ENCODE data around the gene FOXP1.

FOXP1 gene

GRCh38 chr3:71062037-71062932, 521.2 kb downstream of the FOXP1 start:
- H3K27ac Mint-ChIP-seq = no peak overlapping the region
- peaks cover 41% of the 10 kb centered on the region for H3K4me1 Mint-ChIP-seq
- ATAC-seq = no peak
- no peak overlapping the region for H3K4me3 Mint-ChIP-seq
- H3K36me3 Mint-ChIP-seq = peaks cover 25% of the 10 kb centered on the region
- H3K9me3 Mint-ChIP-seq = no peaks in the 10 kb centered on the region
- DNase-seq (ENCODE audit: low spot score in 2 of 2) = no peak

DNA sequence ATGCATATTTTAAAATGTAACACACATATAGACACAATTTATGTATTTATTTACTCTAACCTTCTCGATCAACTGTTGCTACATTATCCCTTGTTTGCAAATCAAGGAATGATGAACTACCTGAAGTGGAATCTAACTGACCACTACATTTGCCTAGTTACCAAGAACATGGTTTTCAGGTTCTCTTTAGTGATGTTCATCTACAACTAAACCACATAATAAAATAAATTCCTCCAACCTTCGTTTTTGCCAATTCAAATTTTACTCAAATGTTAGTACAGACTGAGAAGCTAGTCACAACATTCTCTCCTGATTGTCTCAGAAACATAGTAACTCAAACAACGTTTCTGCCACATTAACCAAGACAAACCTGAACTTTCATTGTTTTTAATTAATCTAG, 521.9 kb downstream of the FOXP1 start:
- Mint-ChIP-seq H3K9me3 (no peaks in the 10 kb centered on the region), H3K27ac (no peak overlapping the region), H3K4me1 (peaks cover 42% of the 10 kb centered on the region), H3K4me3 (no peak overlapping the region), H3K36me3 (peaks cover 24% of the 10 kb centered on the region)
- ATAC-seq (no peak), DNase-seq (ENCODE audit: low spot score in 2 of 2) (no peak)

DNA sequence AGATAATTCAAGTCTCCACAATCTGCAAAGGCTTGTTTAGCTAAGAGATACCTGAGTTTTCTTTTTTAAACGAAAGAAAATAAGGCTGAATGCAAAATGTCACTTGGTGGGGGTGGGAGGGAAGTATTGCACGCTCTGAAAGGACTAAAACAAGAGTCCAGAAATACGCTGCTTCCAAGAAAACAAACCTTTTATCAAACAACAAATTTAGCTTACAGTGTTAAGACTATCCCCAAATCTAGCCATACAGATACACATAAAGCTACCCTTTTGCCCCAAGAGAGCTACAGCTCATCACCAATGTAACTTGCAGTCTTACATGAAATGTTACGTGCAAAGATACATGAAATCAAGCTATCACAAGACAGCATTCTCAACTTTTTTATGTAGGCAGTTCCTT, 522.5 kb downstream of the FOXP1 start:
- DNase-seq (ENCODE audit: low spot score in 2 of 2) (no peak), ATAC-seq (no peak)

DNA sequence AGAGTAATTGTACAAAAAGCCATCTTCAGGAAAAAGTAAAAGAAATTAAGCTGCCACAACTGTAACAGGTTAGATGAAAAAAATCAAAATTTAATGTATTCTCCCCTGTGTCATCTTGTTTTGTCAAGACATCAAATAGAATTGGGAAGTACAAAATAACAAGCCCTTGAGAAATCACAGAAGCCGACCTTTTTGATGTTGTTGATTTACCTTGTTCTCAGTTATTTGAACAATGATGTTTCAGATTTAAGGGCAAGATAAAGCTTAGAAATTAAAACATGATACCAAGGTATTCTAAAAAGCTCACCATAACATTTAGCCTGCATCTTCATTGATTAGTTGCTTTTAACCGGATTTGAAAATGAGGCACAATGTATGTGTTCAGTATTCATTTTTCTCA, 523.0 kb downstream of the FOXP1 start:
- DNase-seq (ENCODE audit: low spot score in 2 of 2) (no peak), ATAC-seq (no peak)
- peaks cover 24% of the 10 kb centered on the region for H3K36me3 Mint-ChIP-seq
- H3K9me3 Mint-ChIP-seq = no peaks in the 10 kb centered on the region
- no peak overlapping the region for H3K27ac Mint-ChIP-seq
- no peak overlapping the region for H3K4me3 Mint-ChIP-seq
- peaks cover 43% of the 10 kb centered on the region for H3K4me1 Mint-ChIP-seq

More for the DNA sequence above, 522.5 kb downstream of the FOXP1 start:
- H3K27ac Mint-ChIP-seq = no peak overlapping the region
- H3K36me3 Mint-ChIP-seq = peaks cover 19% of the 10 kb centered on the region
- H3K9me3 Mint-ChIP-seq = no peaks in the 10 kb centered on the region
- H3K4me1 Mint-ChIP-seq = peaks cover 38% of the 10 kb centered on the region
- H3K4me3 Mint-ChIP-seq = no peak overlapping the region

GRCh38 chr3:71057526-71057894, 526.0 kb downstream of the FOXP1 start:
- DNase-seq (ENCODE audit: low spot score in 2 of 2) (no peak), ATAC-seq (peak; percentile 17)
- Mint-ChIP-seq H3K36me3 (peaks cover 54% of the 10 kb centered on the region), H3K27ac (peak overlapping the region; percentile 93), H3K4me3 (peak overlapping the region; percentile 61), H3K9me3 (no peaks in the 10 kb centered on the region), H3K4me1 (peaks cover 72% of the 10 kb centered on the region)

DNA sequence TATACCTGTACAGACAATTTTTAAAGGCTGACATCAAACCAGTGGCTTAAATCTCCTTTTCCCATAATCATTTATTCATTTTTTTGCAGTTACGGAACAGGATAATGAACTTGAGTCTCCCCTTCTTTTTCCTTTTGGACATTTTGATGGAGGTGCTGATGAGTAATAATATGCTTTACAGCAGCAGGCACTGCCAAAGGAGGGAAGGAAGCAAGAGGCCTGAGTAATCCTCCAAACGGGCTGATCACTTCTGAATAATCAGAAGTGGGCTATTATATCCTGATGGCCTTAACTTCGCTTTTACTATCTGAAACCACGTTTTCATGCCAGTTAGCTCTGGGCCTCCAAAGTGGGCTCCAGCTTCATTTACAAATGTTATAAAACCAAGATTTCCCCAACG, 527.2 kb downstream of the FOXP1 start:
- Mint-ChIP-seq H3K4me1 (peaks cover 75% of the 10 kb centered on the region), H3K27ac (peak overlapping the region; percentile 93), H3K36me3 (peaks cover 58% of the 10 kb centered on the region), H3K4me3 (peak overlapping the region; percentile 61), H3K9me3 (no peaks in the 10 kb centered on the region)
- DNase-seq (ENCODE audit: low spot score in 2 of 2) (no peak), ATAC-seq (no peak)

DNA sequence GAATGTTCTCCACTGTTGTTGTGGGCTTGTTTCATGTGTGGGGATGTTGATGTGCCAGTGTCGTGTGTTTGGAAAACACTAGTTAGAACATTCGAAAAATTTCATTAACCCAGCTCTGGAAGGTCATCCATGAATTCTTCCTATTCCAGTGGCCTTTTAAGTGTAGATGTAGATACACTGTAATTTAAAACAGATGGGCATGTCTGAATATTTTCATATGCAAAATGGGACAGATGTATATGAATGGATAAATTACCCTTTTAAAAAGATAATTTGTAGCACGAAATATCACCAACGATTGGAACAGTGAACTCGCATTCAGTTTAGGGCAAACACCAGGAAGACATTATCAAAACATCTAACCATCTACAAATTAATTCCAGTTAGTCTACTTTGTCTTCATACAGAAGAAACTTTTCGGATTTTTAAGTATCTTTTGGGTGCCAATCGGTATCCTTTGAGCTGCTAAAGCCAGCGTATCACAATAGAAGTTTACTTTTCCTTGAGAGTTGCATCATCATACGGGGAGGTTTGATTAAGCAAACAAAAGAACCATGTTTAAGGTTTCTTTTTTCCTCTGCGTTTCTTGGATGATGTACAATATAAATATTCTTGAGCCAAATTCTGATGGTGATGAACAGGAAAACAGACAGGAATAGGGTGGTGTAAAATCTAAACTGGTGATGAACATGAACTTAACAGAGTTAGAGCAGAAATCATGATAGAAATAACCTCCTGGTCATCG, 528.1 kb downstream of the FOXP1 start:
- H3K27ac Mint-ChIP-seq = no peak overlapping the region
- ATAC-seq (no peak), DNase-seq (ENCODE audit: low spot score in 2 of 2) (no peak)
- H3K36me3 Mint-ChIP-seq = peaks cover 67% of the 10 kb centered on the region
- no peak overlapping the region for H3K4me3 Mint-ChIP-seq
- H3K4me1 Mint-ChIP-seq = peaks cover 77% of the 10 kb centered on the region
- no peaks in the 10 kb centered on the region for H3K9me3 Mint-ChIP-seq

DNA sequence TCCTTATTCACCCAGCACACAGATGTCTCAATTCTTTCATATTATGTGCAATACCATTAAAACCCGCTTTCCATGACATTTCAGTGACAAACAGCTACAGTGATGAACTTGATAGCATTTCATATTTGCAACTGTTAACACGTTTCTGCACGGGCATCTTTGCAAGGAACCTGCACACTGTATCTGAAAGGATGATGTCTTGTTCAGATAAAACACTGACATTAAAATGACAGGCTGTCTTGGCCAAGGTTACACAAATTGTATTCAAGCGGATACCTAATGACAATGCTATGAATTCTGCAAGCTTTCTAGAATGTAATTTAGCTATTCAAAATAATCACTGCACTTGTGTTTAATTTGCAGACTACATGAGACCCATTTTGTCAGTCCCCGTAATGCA, 529.2 kb downstream of the FOXP1 start:
- Mint-ChIP-seq H3K36me3 (peaks cover 78% of the 10 kb centered on the region), H3K4me1 (peaks cover 83% of the 10 kb centered on the region), H3K27ac (no peak overlapping the region), H3K4me3 (no peak overlapping the region), H3K9me3 (no peaks in the 10 kb centered on the region)
- ATAC-seq (no peak), DNase-seq (ENCODE audit: low spot score in 2 of 2) (no peak)

DNA sequence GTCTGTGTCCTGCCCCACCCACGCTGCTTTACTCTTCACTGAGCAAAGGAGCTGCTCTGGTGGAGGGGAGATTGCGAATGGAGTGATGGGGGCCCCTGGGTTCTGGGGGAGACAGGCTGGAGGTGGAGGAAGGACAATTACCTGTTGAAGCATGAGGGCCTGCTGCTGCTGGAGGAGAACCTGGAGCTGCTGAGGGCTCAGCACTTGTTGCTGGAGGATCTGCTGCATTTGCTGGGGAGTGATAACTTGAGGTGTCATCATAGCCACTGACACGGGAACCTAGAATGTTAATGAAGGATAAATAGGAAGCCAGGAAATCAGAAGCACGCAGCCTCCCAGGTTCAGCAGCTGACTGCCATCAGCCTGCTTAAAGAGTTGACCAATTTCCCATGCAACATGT, 530.0 kb downstream of the FOXP1 start:
- H3K27ac Mint-ChIP-seq = no peak overlapping the region
- peaks cover 87% of the 10 kb centered on the region for H3K36me3 Mint-ChIP-seq
- DNase-seq (ENCODE audit: low spot score in 2 of 2) (no peak), ATAC-seq (no peak)
- H3K4me3 Mint-ChIP-seq = no peak overlapping the region
- peaks cover 87% of the 10 kb centered on the region for H3K4me1 Mint-ChIP-seq
- no peaks in the 10 kb centered on the region for H3K9me3 Mint-ChIP-seq

GRCh38 chr3:71052716-71053115, 530.8 kb downstream of the FOXP1 start:
- no peak for ATAC-seq
- peaks cover 87% of the 10 kb centered on the region for H3K4me1 Mint-ChIP-seq
- peak overlapping the region; percentile 54 for H3K27ac Mint-ChIP-seq
- no peak for DNase-seq (ENCODE audit: low spot score in 2 of 2)
- H3K9me3 Mint-ChIP-seq = no peaks in the 10 kb centered on the region
- no peak overlapping the region for H3K4me3 Mint-ChIP-seq
- H3K36me3 Mint-ChIP-seq = peaks cover 92% of the 10 kb centered on the region

DNA sequence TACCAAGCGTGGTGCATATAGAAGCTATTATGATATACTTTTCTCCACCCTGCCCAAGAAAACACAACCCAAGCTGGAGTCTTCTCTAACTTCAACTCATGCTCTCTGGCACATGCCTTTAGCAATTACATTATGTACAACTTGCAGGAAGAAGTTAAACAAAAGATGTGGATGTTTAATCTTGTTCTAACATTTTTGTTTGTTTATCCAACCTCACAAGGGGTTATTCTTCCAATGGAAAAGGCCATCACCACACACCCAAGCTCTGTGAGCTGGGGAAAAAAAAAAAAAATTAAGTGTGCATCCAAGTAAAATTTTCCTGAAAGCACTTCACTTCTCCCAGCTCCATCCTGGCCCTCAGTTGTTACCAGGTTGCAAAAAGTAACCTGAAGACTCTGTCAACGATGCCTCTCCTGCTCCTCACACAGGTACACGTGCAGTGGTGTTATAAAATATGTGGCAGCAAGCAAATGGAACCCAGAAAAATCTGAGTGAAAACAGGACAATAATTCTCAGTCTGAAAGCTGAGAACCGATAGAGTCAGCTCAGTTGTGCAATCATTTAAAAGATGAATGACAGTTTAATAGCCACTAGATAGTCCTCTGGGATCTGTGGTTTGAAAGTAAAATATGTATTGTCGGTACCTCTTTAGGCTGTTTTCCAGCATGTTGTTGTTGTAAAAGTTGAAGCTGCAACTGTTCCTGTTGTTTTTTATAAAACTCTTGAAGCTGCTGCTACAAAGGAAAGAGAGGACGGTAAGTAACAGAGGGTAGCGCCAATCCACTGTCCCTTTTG, 531.4 kb downstream of the FOXP1 start:
- Mint-ChIP-seq H3K36me3 (peaks cover 92% of the 10 kb centered on the region), H3K9me3 (no peaks in the 10 kb centered on the region), H3K4me1 (peaks cover 84% of the 10 kb centered on the region), H3K4me3 (no peak overlapping the region), H3K27ac (no peak overlapping the region)
- ATAC-seq (no peak), DNase-seq (ENCODE audit: low spot score in 2 of 2) (no peak)

GRCh38 chr3:71051259-71051595, 532.3 kb downstream of the FOXP1 start:
- Mint-ChIP-seq H3K36me3 (peaks cover 98% of the 10 kb centered on the region), H3K4me1 (peaks cover 85% of the 10 kb centered on the region), H3K4me3 (peak overlapping the region; percentile 28), H3K27ac (peak overlapping the region; percentile 81), H3K9me3 (no peaks in the 10 kb centered on the region)
- no peak for ATAC-seq
- no peak for DNase-seq (ENCODE audit: low spot score in 2 of 2)

DNA sequence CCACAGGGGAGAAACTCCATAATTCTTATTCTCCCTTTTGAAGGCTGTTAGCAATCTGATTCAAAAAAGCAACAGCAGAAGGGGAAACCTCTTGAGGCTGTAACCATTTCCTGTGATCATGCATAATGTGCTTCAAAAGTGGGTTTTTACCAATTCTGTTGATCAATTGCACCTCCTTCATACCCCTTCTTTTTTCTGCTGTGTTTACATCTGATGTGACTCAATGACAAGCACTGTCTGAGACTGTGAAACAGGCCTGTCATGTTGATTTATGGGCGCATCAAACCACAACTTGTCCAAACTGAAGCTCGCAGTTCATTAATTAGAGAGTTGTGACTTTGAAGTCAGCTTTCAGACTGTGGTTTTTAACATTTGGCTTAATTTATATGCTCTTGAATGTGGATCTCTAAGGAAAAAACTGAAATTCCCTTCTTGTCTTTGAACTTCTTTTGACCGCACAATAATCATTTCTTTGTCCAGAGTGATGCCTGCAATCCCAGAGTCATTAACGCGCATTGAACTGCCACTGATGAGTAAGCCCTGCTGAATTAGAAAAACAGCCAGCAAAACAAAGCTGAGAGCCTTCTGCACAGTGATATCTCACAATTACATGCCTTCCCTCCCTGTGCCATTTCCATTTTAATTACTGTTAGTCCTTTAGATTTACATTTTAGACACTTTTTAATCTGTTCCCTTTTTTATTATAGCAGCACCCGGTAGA, 532.8 kb downstream of the FOXP1 start:
- ATAC-seq (peak; percentile 97), DNase-seq (ENCODE audit: low spot score in 2 of 2) (no peak)
- peaks cover 99% of the 10 kb centered on the region for H3K36me3 Mint-ChIP-seq
- H3K9me3 Mint-ChIP-seq = no peaks in the 10 kb centered on the region
- H3K4me1 Mint-ChIP-seq = peaks cover 88% of the 10 kb centered on the region
- peak overlapping the region; percentile 28 for H3K4me3 Mint-ChIP-seq
- peak overlapping the region; percentile 81 for H3K27ac Mint-ChIP-seq

DNA sequence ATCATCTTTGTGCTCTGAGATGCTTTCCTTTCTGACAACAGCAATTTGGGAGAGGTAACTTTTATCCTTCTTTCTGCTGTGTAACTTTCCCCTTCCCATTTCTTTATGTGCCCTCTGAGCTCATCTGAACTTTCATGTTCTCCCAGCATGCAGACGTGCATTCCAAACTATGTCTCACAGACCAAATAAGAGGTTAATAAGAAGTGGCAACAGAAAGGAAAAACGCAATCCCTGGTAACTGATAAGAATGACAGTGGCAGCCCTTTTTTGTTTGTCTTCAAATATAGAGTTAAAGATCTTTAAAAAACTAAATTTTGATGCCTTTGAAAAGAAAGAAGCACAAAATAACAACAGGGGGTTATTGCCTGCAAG, 533.4 kb downstream of the FOXP1 start:
- ATAC-seq (no peak), DNase-seq (ENCODE audit: low spot score in 2 of 2) (no peak)
- peak overlapping the region; percentile 81 for H3K27ac Mint-ChIP-seq
- H3K36me3 Mint-ChIP-seq = peaks cover 99% of the 10 kb centered on the region
- no peaks in the 10 kb centered on the region for H3K9me3 Mint-ChIP-seq
- peaks cover 88% of the 10 kb centered on the region for H3K4me1 Mint-ChIP-seq
- H3K4me3 Mint-ChIP-seq = peak overlapping the region; percentile 21

GRCh38 chr3:71048948-71049347, 534.6 kb downstream of the FOXP1 start:
- Mint-ChIP-seq H3K4me3 (no peak overlapping the region), H3K27ac (no peak overlapping the region), H3K4me1 (peaks cover 78% of the 10 kb centered on the region), H3K9me3 (no peaks in the 10 kb centered on the region), H3K36me3 (peaks cover 100% of the 10 kb centered on the region)
- ATAC-seq (no peak), DNase-seq (ENCODE audit: low spot score in 2 of 2) (no peak)

Data from stimulated activated effector memory CD8-positive, alpha-beta T cell treated with anti-CD3 and anti-CD28 coated beads, Interleukin-12 subunit alpha, Interleukin-12 subunit beta, amount 100 ng/mL, for 72 hours (primary cell).